Progenitor cell of endocrine pancreas (in vitro differentiated cells): Measurements from ENCODE around the gene KSR2. TPM values are rescaled to one million over a fixed set of nuclear protein-coding genes. Genes with fewer than 3 reads are reported as not detected.

Source experiments
- DNase-seq: peaks from one replicate; pipeline ENCODE4 v3.0.0; 2021; ENCODE audit warnings: low spot score; ENCODE audit not compliant: unreplicated experiment
- H3K27ac Mint-ChIP-seq: 2 replicates; pipeline ENCODE4 v1.8.0; 2021; ENCODE audit warnings: mild to moderate bottlenecking, moderate library complexity, mixed read lengths
- H3K27me3 Mint-ChIP-seq: 2 replicates; pipeline ENCODE4 v1.8.0; 2021; ENCODE audit warnings: mixed read lengths
- H3K36me3 Mint-ChIP-seq: 2 replicates; pipeline ENCODE4 v1.8.0; 2022; ENCODE audit warnings: mixed read lengths; ENCODE audit not compliant: insufficient read depth
- H3K4me1 Mint-ChIP-seq: 2 replicates; pipeline ENCODE4 v1.8.0; 2021; ENCODE audit warnings: low read depth, mixed read lengths
- H3K4me3 Mint-ChIP-seq: 2 replicates; pipeline ENCODE4 v1.8.0; 2021; ENCODE audit warnings: low read depth, mild to moderate bottlenecking, moderate library complexity, mixed read lengths
- H3K9me3 Mint-ChIP-seq: 2 replicates; pipeline ENCODE4 v1.8.0; 2021; ENCODE audit warnings: low read depth, mixed read lengths
- total RNA-seq: library from RNA; stranded (reverse); gene quantifications from 2 replicates; pipeline ENCODE4 v1.2.1, GENCODE V29; 2021
- TF ChIP-seq, protein P1 (sequence below): fragments of 200-600 bp; sonication (generic); IDR thresholded peaks from one replicate; pipeline ENCODE4 v1.5.0; 2021; ENCODE audit warnings: antibody characterized with exemption, mild to moderate bottlenecking; ENCODE audit not compliant: unreplicated experiment

The KSR2 gene
- total RNA-seq, 1 donor from 2014 or later = 1.8 TPM

DNA sequence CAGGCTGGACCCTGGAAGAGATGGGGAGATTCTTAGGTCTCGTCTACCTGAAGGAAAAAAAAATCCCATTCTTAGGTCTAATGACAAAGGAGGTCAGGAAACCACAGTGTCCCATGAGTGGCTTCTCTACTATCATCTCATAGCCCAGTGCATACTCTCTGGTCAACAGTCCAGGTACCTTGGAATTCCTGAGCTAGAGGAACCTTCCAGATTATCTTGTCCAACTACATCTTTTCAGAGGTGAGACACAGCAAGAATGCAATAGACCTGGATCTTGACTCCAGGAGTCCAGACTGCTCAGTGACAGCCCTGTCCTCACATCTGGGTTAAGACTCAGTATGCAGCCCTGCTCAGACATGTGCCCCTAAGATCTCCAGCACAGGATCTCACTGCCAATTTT, 429.9 kb downstream of the KSR2 start:
- H3K9me3 Mint-ChIP-seq = peaks cover 12% of the 10 kb centered on the region
- H3K4me3 Mint-ChIP-seq = no peak overlapping the region
- H3K27ac Mint-ChIP-seq = no peak overlapping the region
- H3K36me3 Mint-ChIP-seq = no peaks in the 10 kb centered on the region
- H3K4me1 Mint-ChIP-seq = no peaks in the 10 kb centered on the region
- peaks cover 58% of the 10 kb centered on the region for H3K27me3 Mint-ChIP-seq
- TF ChIP-seq, protein P1, sequence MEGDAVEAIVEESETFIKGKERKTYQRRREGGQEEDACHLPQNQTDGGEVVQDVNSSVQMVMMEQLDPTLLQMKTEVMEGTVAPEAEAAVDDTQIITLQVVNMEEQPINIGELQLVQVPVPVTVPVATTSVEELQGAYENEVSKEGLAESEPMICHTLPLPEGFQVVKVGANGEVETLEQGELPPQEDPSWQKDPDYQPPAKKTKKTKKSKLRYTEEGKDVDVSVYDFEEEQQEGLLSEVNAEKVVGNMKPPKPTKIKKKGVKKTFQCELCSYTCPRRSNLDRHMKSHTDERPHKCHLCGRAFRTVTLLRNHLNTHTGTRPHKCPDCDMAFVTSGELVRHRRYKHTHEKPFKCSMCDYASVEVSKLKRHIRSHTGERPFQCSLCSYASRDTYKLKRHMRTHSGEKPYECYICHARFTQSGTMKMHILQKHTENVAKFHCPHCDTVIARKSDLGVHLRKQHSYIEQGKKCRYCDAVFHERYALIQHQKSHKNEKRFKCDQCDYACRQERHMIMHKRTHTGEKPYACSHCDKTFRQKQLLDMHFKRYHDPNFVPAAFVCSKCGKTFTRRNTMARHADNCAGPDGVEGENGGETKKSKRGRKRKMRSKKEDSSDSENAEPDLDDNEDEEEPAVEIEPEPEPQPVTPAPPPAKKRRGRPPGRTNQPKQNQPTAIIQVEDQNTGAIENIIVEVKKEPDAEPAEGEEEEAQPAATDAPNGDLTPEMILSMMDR = no peak
- no peak for DNase-seq

DNA sequence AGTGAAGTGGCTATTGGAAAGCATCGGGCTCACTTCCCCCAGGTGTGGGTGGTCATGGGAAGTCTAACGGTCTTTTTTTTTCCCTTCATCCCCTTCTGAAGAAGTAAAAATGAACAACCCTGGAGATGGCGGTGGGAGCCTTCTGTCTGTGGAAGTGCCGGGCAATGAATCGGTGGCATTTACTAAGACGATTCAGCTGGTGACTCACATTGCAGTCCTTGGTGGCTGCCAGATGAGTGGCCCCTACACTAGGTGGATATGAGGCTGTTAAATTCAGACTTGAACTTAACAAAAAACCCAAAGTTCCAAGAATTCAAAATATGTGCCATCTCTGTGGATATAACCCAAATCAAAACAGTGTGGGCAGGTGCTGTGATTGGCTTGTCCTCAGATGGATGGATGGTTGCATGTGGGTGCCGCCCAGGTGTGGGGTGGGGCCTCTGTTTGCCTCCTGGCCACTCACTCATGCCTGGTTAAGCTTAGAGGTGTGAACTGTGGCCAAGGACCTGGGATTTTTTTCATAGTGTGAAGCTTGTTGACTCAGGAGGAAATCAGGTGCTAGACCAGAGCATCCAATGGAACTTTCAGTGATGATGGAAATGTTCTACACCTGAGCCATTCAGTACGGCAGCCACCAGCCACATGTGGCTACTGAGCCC, 430.6 kb downstream of the KSR2 start:
- no peak overlapping the region for H3K4me3 Mint-ChIP-seq
- H3K36me3 Mint-ChIP-seq = no peaks in the 10 kb centered on the region
- H3K27ac Mint-ChIP-seq = no peak overlapping the region
- H3K9me3 Mint-ChIP-seq = peaks cover 8% of the 10 kb centered on the region
- TF ChIP-seq, protein P1 = no peak
- no peaks in the 10 kb centered on the region for H3K4me1 Mint-ChIP-seq
- H3K27me3 Mint-ChIP-seq = peaks cover 62% of the 10 kb centered on the region
- DNase-seq = no peak

DNA sequence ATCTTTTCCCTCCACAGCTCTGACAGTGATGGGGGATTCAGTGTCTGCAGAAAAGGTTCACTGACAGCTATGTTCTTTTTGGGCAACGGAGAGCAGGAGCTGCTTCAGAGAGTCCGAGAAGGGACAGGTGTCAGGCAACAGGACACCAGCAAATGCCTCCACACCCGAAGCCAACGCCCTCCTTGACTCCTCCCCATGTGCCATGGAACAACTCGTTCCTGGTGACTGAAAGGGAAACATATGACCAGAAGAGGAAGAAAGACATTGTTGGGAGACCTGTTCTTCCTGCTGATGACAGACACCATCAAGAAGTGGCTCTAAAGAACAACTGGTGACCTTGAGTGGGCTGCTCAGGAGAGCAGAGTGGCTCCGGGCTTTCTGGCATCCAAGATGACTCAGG, 435.1 kb downstream of the KSR2 start:
- Mint-ChIP-seq H3K36me3 (peaks cover 2% of the 10 kb centered on the region), H3K27me3 (peaks cover 64% of the 10 kb centered on the region), H3K4me3 (no peak overlapping the region), H3K27ac (no peak overlapping the region), H3K4me1 (no peaks in the 10 kb centered on the region), H3K9me3 (no peaks in the 10 kb centered on the region)
- TF ChIP-seq, protein P1 = no peak
- DNase-seq = no peak

DNA sequence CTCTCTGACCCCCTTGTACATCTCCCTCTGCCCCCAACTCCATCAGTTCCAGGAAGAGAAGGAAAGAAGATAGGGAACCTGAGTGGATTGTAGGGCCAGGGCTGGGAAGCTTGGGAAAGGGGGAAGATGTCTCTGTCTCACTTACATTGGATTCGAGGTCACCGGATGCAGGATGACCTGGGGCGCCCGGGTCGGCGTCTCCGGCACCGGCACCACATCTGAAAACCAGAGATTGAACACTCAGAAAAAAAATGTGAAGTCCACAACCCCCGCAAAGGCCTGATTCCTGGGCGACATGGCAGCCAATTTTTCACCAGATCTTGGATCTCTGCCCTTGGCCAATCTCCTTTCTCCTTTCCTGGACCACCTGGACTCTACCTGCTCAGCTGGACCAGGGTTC, 438.0 kb downstream of the KSR2 start:
- TF ChIP-seq, protein P1 = no peak
- no peak overlapping the region for H3K27ac Mint-ChIP-seq
- DNase-seq = no peak
- peaks cover 84% of the 10 kb centered on the region for H3K27me3 Mint-ChIP-seq
- peaks cover 2% of the 10 kb centered on the region for H3K36me3 Mint-ChIP-seq
- H3K4me3 Mint-ChIP-seq = no peak overlapping the region
- H3K9me3 Mint-ChIP-seq = no peaks in the 10 kb centered on the region
- H3K4me1 Mint-ChIP-seq = peaks cover 9% of the 10 kb centered on the region

DNA sequence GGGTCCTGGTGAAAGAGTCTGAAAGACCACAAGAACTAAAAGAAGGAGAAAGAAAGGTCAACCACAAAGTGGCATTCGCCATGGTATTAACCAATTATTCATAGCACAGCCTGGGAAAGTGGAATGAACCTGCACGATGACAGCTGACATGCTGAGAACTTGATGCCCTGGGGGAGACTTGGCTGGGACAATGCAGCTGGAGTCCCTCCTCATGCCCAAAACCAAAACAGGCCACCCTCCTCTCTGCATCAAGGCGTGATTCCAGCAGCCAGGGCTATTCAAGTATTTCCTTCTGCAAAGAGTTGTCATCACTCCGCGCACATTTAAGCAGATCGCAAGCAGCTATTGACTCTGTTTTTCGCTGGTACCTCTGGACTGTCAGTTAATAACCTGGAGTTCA, 440.3 kb downstream of the KSR2 start:
- Mint-ChIP-seq H3K27ac (no peak overlapping the region), H3K9me3 (no peaks in the 10 kb centered on the region), H3K27me3 (peaks cover 77% of the 10 kb centered on the region), H3K4me3 (no peak overlapping the region), H3K4me1 (peaks cover 11% of the 10 kb centered on the region), H3K36me3 (peaks cover 2% of the 10 kb centered on the region)
- TF ChIP-seq, protein P1 = no peak
- DNase-seq = no peak
